Measurements from ENCODE around the gene CD63. TPM values are rescaled to one million over a fixed set of nuclear protein-coding genes. Genes with fewer than 3 reads are reported as not detected.

The CD63 gene
- total RNA-seq, 3 donors from 2014 or later: 540 to 910 (median 777) TPM

- no peaks in the 10 kb centered on the region for H3K9me3 ChIP-seq
- H3K4me3 ChIP-seq: no peak overlapping the region
- TF ChIP-seq POLR2AphosphoS5 (IDR thresholded peaks at IDR 0.05) (no peak), POLR2A (IDR thresholded peaks at IDR 0.05) (no peak), CTCF (IDR thresholded peaks at IDR 0.05) (no peak)
- intact Hi-C loops (cut with DNase I; ENCODE audit: low total_unique reads): no loop called here
- peaks cover 0 to 4% of the 10 kb centered on the region in 2 donors for H3K4me1 ChIP-seq
- no peaks in the 10 kb centered on the region for H3K27me3 ChIP-seq
- no peak for DNase-seq (ENCODE audit: low spot score in 2 of 2)
- peaks cover 3% of the 10 kb centered on the region for H3K36me3 ChIP-seq
- H3K27ac ChIP-seq: no peak overlapping the region
These were observed 19.6 kb upstream of the CD63 start for GRCh38 chr12:55748230-55748993.

GRCh38 chr12:55746913-55747231 is 18.1 kb upstream of the CD63 start:
- Histone ChIP-seq H3K9me3 (no peaks in the 10 kb centered on the region), H3K27ac (no peak overlapping the region), H3K4me1 (peaks cover 3 to 4% of the 10 kb centered on the region in 2 donors), H3K27me3 (no peaks in the 10 kb centered on the region), H3K36me3 (no peaks in the 10 kb centered on the region), H3K4me3 (no peak overlapping the region)
- intact Hi-C loops (cut with DNase I; ENCODE audit: low total_unique reads): no loop called here
- no peak for DNase-seq (ENCODE audit: low spot score in 2 of 2)
- no peak for TF ChIP-seq POLR2AphosphoS5 (IDR thresholded peaks at IDR 0.05)
- TF ChIP-seq CTCF (IDR thresholded peaks at IDR 0.05): no peak
- TF ChIP-seq POLR2A (IDR thresholded peaks at IDR 0.05): no peak

GRCh38 chr12:55746174-55746912 is 17.5 kb upstream of the CD63 start:
- H3K4me3 ChIP-seq: peak overlapping the region in 1 of 3 donors; percentile 48
- TF ChIP-seq CTCF (IDR thresholded peaks at IDR 0.05): no peak
- TF ChIP-seq POLR2AphosphoS5 (IDR thresholded peaks at IDR 0.05): no peak
- no peak for TF ChIP-seq POLR2A (IDR thresholded peaks at IDR 0.05)
- intact Hi-C loops (cut with DNase I; ENCODE audit: low total_unique reads): no loop called here

GRCh38 chr12:55745361-55746173 is 16.8 kb upstream of the CD63 start:
- H3K27me3 ChIP-seq: no peaks in the 10 kb centered on the region
- TF ChIP-seq CTCF (IDR thresholded peaks at IDR 0.05) (no peak), POLR2AphosphoS5 (IDR thresholded peaks at IDR 0.05) (no peak), POLR2A (IDR thresholded peaks at IDR 0.05) (no peak)
- H3K9me3 ChIP-seq: no peaks in the 10 kb centered on the region
- H3K4me3 ChIP-seq: peak overlapping the region in 2 of 3 donors; percentile 20 to 48
- no peak for DNase-seq (ENCODE audit: low spot score in 2 of 2)
- H3K4me1 ChIP-seq: peaks cover 3 to 4% of the 10 kb centered on the region in 2 donors
- intact Hi-C loops (cut with DNase I; ENCODE audit: low total_unique reads): no loop called here
- H3K27ac ChIP-seq: peak overlapping the region; percentile 55 to 72
- H3K36me3 ChIP-seq: no peaks in the 10 kb centered on the region

More at GRCh38 chr12:55746174-55746912, 17.5 kb upstream of the CD63 start:
- H3K27ac ChIP-seq: peak overlapping the region; percentile 55 to 72
- no peaks in the 10 kb centered on the region for H3K36me3 ChIP-seq
- H3K4me1 ChIP-seq: peaks cover 3 to 4% of the 10 kb centered on the region in 2 donors
- DNase-seq (ENCODE audit: low spot score in 2 of 2): no peak
- no peaks in the 10 kb centered on the region for H3K9me3 ChIP-seq
- H3K27me3 ChIP-seq: no peaks in the 10 kb centered on the region

Data from breast epithelium (tissue), 4 donors.